Hepatocyte (in vitro differentiated cells): ENCODE data around the gene GGT7. TPM values are rescaled to one million over a fixed set of nuclear protein-coding genes. Genes with fewer than 3 reads are reported as not detected.
A peak's percentile ranks its signal among the peaks of the same experiment; 100 is the strongest.
"Not testable (repeated sequence)": the region's sequence is repeated elsewhere in the genome, so short reads cannot be mapped to it uniquely, and the experiment has no call there.

ENCODE experiments used
- DNase-seq: peaks from one replicate; pipeline ENCODE4 v3.0.0-alpha.2; 2016; ENCODE audit warnings: low spot score
- H2AFZ ChIP-seq: fragments of 200-600 bp; sonication (generic); 2 replicates; pipeline ENCODE4 v1.6.0; 2016; ENCODE audit warnings: antibody characterized with exemption, mild to moderate bottlenecking
- H3K27ac ChIP-seq: fragments of 200-600 bp; sonication (generic); 2 replicates; pipeline ENCODE4 v1.5.1; 2016; ENCODE audit warnings: mild to moderate bottlenecking
- H3K27me3 ChIP-seq: fragments of 200-600 bp; sonication (generic); 2 replicates; pipeline ENCODE4 v1.6.1; 2016
- H3K36me3 ChIP-seq: fragments of 200-600 bp; sonication (generic); replicated peaks from 2 replicates; pipeline ENCODE4 v1.5.1; 2016; ENCODE audit warnings: low read depth; ENCODE audit not compliant: insufficient read depth
- H3K4me1 ChIP-seq: fragments of 200-600 bp; sonication (generic); 2 replicates; pipeline ENCODE4 v1.5.1; 2016; ENCODE audit warnings: mild to moderate bottlenecking, moderate library complexity; ENCODE audit not compliant: insufficient read depth
- H3K4me2 ChIP-seq: fragments of 200-600 bp; sonication (generic); 2 replicates; pipeline ENCODE4 v1.6.0; 2016
- H3K4me3 ChIP-seq: fragments of 200-600 bp; sonication (generic); 2 replicates; pipeline ENCODE4 v1.5.1; 2016; ENCODE audit warnings: mild to moderate bottlenecking
- H3K79me2 ChIP-seq: fragments of 200-600 bp; sonication (generic); 2 replicates; pipeline ENCODE4 v1.6.0; 2017; ENCODE audit warnings: mild to moderate bottlenecking
- H3K9me2 ChIP-seq: fragments of 200-600 bp; sonication (generic); replicated peaks from 2 replicates; pipeline ENCODE4 v1.6.0; 2017; ENCODE audit warnings: mild to moderate bottlenecking; ENCODE audit not compliant: insufficient read depth
- H3K9me3 ChIP-seq: fragments of 200-600 bp; sonication (generic); 2 replicates; pipeline ENCODE4 v1.5.1; 2016; ENCODE audit warnings: low read depth, mild to moderate bottlenecking
- H4K20me1 ChIP-seq: fragments of 200-600 bp; sonication (generic); 2 replicates; pipeline ENCODE4 v1.6.0; 2016; ENCODE audit warnings: mild to moderate bottlenecking; ENCODE audit not compliant: insufficient read depth, poor library complexity, severe bottlenecking
- EZH2 ChIP-seq: fragments of 200-600 bp; sonication (generic); IDR thresholded peaks from 2 replicates; pipeline ENCODE4 v1.6.1; 2016; ENCODE audit warnings: antibody characterized with exemption, mild to moderate bottlenecking, borderline replicate concordance
- EZH2phosphoT487 ChIP-seq: fragments of 200-600 bp; sonication (generic); IDR thresholded peaks from one replicate; pipeline ENCODE4 v1.6.1; 2018; ENCODE audit warnings: antibody characterized with exemption, mild to moderate bottlenecking, low read depth, moderate library complexity; ENCODE audit not compliant: unreplicated experiment, severe bottlenecking
- WGBS: methylation state at CpG from one replicate; pipeline ENCODE4 v1.1.6; 2016; ENCODE audit warnings: low lambda C conversion rate; ENCODE audit errors: missing lambda C conversion rate; 5-methylcytosine and 5-hydroxymethylcytosine counted together
- polyA plus RNA-seq: library from polyadenylated mRNA; unstranded; fragments of >200 nt; fragmentation: Nextera tagmentation; extraction: Ambion mirVana; gene quantifications from 2 replicates; pipeline ENCODE4 v1.2.1, GENCODE V29; 2016
- total RNA-seq: library from RNA; depleted of rRNA; stranded (reverse); fragments of >200 nt; gene quantifications from 2 replicates; pipeline ENCODE4 v1.2.3, GENCODE V29; 2014
- TF ChIP-seq, protein P1 (sequence below): fragments of 200-600 bp; sonication (generic); IDR thresholded peaks from 2 replicates; pipeline ENCODE4 v1.5.1; 2016; ENCODE audit warnings: antibody characterized with exemption, mild to moderate bottlenecking; ENCODE audit not compliant: poor library complexity

GGT7 gene
- total and polyA plus RNA-seq, 2 experiments from 2014 or later: 9.8 to 18.2 TPM

DNA sequence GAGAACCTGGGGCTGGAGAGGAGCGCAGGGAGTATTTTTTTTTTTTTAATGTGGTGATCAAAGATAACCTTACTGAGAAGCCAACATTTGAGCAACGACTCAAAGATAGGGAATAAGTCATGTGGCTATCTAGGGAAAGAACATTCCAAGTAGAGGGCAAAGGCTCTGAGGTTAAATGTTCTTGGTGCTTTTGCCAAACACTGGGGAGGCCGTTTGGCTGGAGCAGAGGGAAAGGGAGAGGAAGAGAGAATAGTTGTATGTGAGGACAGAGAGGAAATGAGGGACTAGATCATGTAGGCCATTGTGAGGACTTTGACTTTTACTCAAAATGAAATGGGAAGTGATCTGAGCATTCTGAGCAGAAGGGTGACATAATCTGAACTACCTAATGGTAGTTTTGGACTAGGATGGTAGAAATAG lies 31.6 kb upstream of the GGT7 start:
- Histone ChIP-seq H2AFZ (no peak overlapping the region), H3K27ac (no peak overlapping the region), H3K4me2 (no peak overlapping the region), H4K20me1 (no peaks in the 10 kb centered on the region), H3K9me2 (no peaks in the 10 kb centered on the region), H3K27me3 (no peaks in the 10 kb centered on the region), H3K9me3 (no peaks in the 10 kb centered on the region), H3K36me3 (no peaks in the 10 kb centered on the region), H3K79me2 (peaks cover under 1% of the 10 kb centered on the region), H3K4me3 (no peak overlapping the region), H3K4me1 (peaks cover 11% of the 10 kb centered on the region)
- DNase-seq: no peak
- 72% methylated on average over 3 of the region's 3 CpGs for WGBS
- no peak for TF ChIP-seq EZH2
- no peak for TF ChIP-seq EZH2phosphoT487
- TF ChIP-seq, protein P1, sequence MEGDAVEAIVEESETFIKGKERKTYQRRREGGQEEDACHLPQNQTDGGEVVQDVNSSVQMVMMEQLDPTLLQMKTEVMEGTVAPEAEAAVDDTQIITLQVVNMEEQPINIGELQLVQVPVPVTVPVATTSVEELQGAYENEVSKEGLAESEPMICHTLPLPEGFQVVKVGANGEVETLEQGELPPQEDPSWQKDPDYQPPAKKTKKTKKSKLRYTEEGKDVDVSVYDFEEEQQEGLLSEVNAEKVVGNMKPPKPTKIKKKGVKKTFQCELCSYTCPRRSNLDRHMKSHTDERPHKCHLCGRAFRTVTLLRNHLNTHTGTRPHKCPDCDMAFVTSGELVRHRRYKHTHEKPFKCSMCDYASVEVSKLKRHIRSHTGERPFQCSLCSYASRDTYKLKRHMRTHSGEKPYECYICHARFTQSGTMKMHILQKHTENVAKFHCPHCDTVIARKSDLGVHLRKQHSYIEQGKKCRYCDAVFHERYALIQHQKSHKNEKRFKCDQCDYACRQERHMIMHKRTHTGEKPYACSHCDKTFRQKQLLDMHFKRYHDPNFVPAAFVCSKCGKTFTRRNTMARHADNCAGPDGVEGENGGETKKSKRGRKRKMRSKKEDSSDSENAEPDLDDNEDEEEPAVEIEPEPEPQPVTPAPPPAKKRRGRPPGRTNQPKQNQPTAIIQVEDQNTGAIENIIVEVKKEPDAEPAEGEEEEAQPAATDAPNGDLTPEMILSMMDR: no peak

DNA sequence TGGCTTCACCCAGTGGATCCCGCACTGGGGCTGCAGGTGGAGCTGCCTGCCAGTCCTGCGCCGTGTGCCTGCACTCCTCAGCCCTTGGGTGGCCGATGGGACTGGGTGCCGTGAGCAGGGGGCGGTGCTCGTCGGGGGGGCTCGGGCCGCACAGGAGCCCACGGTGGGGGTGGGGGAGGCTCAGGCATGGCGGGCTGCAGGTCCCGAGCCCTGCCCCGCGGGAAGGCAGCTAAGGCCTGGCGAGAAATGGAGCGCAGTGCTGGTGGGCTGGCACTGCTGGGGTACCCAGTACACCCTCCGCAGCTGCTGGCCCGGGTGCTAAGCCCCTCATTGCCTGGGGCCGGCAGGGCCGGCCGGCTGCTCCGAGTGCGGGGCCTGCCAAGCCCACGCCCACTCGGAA lies 26.1 kb upstream of the GGT7 start:
- H3K27me3 ChIP-seq, H3K9me3 ChIP-seq, H3K4me3 ChIP-seq, H3K4me2 ChIP-seq, DNase-seq, H3K9me2 ChIP-seq, H3K36me3 ChIP-seq, H4K20me1 ChIP-seq, H3K79me2 ChIP-seq, H3K27ac ChIP-seq, H2AFZ ChIP-seq: not testable (repeated sequence)
- peaks cover 12% of the 10 kb centered on the region for H3K4me1 ChIP-seq
- WGBS: 93% methylated on average over 5 of the region's 26 CpGs

- not testable (repeated sequence) for H2AFZ ChIP-seq, H3K4me1 ChIP-seq, H3K79me2 ChIP-seq, H3K4me3 ChIP-seq, H3K4me2 ChIP-seq, H3K27me3 ChIP-seq, H3K27ac ChIP-seq, H3K9me2 ChIP-seq, H3K9me3 ChIP-seq, H4K20me1 ChIP-seq, DNase-seq, H3K36me3 ChIP-seq
- WGBS: 92% methylated on average over 3 of the region's 3 CpGs
Measured at GRCh38 chr20:34898129-34898528, 25.5 kb upstream of the GGT7 start.

GRCh38 chr20:34896086-34896621 lies 23.5 kb upstream of the GGT7 start:
- Histone ChIP-seq H3K4me2 (no peak overlapping the region), H3K79me2 (peaks cover 10% of the 10 kb centered on the region), H4K20me1 (no peaks in the 10 kb centered on the region), H3K27me3 (no peaks in the 10 kb centered on the region), H2AFZ (no peak overlapping the region), H3K36me3 (no peaks in the 10 kb centered on the region), H3K27ac (no peak overlapping the region), H3K4me1 (peaks cover 8% of the 10 kb centered on the region), H3K9me3 (no peaks in the 10 kb centered on the region), H3K9me2 (no peaks in the 10 kb centered on the region), H3K4me3 (no peak overlapping the region)
- TF ChIP-seq EZH2 (no peak), EZH2phosphoT487 (no peak)
- TF ChIP-seq, protein P1: no peak
- DNase-seq: no peak
- 95% methylated on average over 1 of the region's 1 CpG for WGBS

DNA sequence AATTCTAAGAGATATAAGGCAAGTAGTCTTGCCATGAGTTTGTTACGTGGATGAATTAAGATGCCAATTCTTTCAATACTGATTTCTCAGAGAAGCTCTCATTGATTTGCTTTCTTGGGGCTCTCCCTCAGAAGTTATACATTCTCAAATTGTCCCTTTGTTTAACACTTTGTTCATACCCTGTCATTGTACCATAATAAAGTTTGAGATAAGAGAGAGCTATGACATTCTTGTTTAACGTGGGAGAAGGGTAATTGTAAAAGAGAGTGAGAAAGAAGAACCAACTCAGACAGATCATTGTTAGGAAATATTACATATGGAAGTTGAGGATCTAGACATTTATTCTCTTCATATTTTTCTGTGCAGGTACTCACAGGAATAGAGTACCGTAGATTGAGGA lies 22.8 kb upstream of the GGT7 start:
- TF ChIP-seq, protein P1: no peak
- TF ChIP-seq EZH2phosphoT487: no peak
- TF ChIP-seq EZH2: no peak
- no peaks in the 10 kb centered on the region for H4K20me1 ChIP-seq
- peak overlapping the region; percentile 4 for H3K4me2 ChIP-seq
- H3K27me3 ChIP-seq: no peaks in the 10 kb centered on the region
- peaks cover 10% of the 10 kb centered on the region for H3K79me2 ChIP-seq
- H3K9me3 ChIP-seq: no peaks in the 10 kb centered on the region
- peaks cover 8% of the 10 kb centered on the region for H3K4me1 ChIP-seq
- H3K9me2 ChIP-seq: no peaks in the 10 kb centered on the region
- no peak overlapping the region for H3K4me3 ChIP-seq
- no peak for DNase-seq
- no peak overlapping the region for H3K27ac ChIP-seq
- H3K36me3 ChIP-seq: no peaks in the 10 kb centered on the region
- no peak overlapping the region for H2AFZ ChIP-seq
- 72% methylated on average over 3 of the region's 3 CpGs for WGBS
